GM18511 (cell line): ENCODE measurements around the gene GJA5.
"Not testable (repeated sequence)": the region's sequence is repeated elsewhere in the genome, so short reads cannot be mapped to it uniquely, and the experiment has no call there.

Source experiments
- ATAC-seq: cut with Tn5 transposase; IDR thresholded peaks from one replicate; pipeline ENCODE4 v1.9.1; 2021; ENCODE audit warnings: mild to moderate bottlenecking, moderate library complexity; ENCODE audit not compliant: unreplicated experiment

GJA5 gene

GRCh38 chr1:147734291-147734841, 26.0 kb downstream of the GJA5 start:
- not testable (repeated sequence) for ATAC-seq

DNA sequence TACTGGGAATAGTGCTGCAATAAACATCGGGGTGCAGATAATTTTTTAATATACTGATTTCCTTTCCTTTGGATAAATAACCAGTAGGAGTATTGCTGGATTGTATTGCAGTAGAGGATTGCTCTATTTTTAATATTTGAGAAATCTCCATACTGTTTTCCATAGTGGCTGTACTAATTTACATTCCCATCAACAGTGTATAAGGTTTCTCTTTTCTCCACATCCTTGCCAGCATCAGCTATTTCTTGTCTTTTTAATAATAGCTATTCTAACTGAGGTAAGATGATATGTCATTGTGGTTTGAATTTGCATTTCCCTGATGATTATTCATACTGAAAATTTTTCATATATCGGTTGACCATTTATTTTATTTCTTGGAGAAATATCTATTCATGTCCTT, 31.1 kb downstream of the GJA5 start:
- ATAC-seq: no peak

DNA sequence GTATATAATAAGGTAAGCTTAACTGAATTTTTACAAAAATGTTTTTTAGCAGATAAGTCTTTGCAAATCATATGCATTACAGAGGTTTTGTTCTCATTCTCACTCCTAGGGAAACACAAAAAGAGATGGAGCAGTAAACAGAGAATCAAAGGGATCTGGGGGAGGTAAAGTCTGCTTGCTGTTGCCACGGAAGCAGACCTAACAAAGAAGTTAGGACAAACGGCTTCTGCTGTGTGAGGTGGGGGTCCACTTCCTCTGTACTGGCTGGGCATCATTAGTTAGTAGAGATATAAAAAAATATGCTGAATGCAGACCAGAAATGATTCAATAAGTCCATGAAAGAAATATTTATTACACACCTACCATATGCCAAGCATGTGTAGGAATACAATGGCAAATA, 34.2 kb downstream of the GJA5 start:
- no peak for ATAC-seq

GRCh38 chr1:147725685-147726084, 34.7 kb downstream of the GJA5 start:
- ATAC-seq: no peak

GRCh38 chr1:147723691-147724323, 36.6 kb downstream of the GJA5 start:
- ATAC-seq: no peak

DNA sequence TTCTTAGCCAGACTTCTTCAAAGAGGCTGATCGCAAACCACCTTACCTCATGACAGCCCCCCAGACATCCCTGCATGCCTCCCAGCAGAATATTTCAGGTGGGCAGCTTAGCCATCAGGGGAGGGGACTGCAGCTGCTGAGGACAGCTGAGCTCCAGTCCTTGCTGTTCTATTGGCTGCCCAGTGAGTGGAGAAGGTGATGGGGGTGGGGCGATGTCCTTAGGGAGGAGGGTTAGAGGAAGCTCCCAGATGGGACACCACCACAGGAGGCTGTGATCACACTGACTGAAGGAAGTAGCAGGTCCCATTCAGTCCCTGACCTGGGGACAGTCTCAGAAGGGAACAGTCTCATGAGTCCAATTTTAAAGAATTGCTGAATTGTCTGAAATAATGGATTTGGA, 38.3 kb downstream of the GJA5 start:
- no peak for ATAC-seq

DNA sequence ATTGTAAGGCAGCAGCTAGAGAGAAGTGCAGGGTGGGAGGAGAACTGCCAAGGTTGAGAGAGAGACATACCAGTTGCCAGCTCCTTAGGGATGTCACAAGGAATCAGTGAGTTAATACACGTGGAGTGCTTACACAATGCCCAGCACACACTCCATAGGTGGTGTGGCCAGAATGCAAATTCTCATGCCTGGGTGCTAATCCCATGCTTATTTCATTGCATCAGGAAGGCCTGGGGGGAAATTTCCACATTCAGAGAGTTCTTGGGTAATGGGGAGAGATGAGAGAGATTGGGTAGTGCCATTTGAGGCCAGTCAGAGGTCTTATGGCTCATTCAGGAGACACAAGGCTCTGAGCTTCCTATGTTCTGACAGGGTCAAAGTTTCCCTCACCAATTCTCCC, 38.7 kb downstream of the GJA5 start:
- ATAC-seq: no peak

DNA sequence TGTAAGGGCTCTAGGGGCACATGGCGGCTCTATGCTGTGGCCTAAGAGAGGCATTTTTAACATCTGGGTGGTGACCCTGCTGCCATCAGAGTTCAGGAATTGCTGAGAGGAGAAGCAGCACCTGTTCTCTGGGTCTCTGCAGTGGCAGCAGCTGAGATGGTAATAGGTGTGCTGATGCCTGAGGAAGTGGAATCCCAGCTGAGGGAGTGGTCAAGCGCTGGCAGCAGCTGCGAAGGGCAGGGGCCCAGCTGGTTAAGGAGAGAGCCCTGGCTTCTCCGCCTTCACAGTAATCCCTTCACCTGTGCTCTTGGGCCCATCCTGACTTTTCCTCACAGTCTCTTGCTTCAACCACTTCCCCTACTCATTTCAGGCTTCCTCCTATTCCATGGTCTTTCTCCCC, 39.8 kb downstream of the GJA5 start:
- no peak for ATAC-seq

DNA sequence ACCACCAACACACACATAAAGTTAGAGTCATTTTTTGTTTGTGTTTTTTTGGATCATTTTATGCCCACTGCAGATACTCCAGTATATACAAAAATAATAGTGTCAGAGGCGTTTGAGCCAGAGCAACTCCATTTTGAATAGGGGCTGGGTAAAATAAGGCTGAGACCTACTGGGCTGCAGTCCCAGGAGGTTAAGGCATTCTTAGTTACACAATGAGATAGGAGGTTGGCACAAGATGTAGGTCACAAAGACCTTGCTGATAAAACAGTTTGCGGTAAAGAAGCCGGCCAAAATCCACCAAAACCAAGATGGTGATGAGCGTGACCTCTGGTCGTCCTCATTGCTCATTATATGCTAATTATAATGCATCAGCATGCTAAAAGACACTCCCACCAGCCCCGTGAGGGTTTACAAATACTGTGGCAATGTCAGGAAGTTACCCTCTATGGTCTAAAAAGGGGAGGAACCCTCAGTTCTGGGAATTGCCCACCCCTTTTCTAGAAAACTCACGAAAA, 40.6 kb downstream of the GJA5 start:
- no peak for ATAC-seq

- ATAC-seq: no peak
Measured at GRCh38 chr1:147719029-147719698, 41.2 kb downstream of the GJA5 start.

DNA sequence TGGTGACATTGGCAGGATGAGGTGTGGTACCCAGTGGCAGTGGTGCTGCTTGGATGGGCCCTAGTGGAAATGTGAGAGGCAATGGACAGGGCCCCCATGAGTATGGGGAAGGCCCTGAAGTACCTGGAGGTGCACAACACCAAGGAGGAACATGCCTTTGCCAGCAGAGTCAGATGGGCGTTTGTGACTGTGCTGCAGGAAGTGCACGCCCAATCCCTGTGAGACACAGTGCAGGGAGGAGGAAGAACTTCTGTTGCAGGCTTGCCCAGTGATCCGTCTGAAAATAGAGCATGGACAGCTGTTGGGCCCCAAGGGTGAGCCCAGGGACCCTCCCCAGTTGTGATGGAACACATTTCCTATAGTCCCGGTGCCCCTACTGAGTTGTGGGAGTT, 42.7 kb downstream of the GJA5 start:
- no peak for ATAC-seq

GRCh38 chr1:147717051-147717705, 43.2 kb downstream of the GJA5 start:
- no peak for ATAC-seq

DNA sequence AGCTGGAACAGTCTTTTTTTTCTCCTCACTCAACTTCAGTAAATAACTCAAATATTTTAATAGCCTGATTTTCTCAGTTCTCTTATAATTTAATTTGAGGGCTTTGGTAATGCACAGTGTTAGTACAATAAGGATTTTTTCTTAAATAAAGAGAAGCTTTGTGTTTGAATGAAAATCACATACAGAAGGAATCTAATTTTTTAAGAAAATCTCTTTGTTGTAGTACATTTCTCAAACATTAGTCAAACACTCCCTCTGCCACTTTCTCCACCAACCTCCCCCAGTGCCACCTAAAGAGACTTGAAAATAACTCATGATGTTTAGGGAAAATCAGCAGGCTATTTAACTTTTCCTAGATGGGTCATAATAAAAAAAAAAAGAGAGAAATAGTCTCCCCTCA, 47.8 kb downstream of the GJA5 start:
- ATAC-seq: no peak
